Kidney (tissue), 22 donors: ENCODE data around the gene NHSL2. TPM values are rescaled to one million over a fixed set of nuclear protein-coding genes. Genes with fewer than 3 reads are reported as not detected.
"Not testable (repeated sequence)": the region's sequence is repeated elsewhere in the genome, so short reads cannot be mapped to it uniquely, and the experiment has no call there.

Experiments used
- DNase-seq, 5 donors: peaks; one replicate each; pipeline ENCODE4 v3.0.0-alpha.2; 2013 to 2020
- FAIRE-seq: peaks from 2 replicates; lab custom pipeline; 2012; peaks lifted over from hg19 to GRCh38; lab: Jason Lieb, UNC
- H3K27ac ChIP-seq, 2 donors: one replicate each; pipeline ENCODE4 v1.7.0; 2013; ENCODE audit warnings: low read depth in 2 of 2, low read length in 2 of 2, inconsistent platforms in 1 of 2
- H3K27me3 ChIP-seq: one replicate; pipeline ENCODE4 v1.7.1; 2013; ENCODE audit warnings: low read length, inconsistent platforms; ENCODE audit not compliant: control insufficient read depth, insufficient read depth
- H3K36me3 ChIP-seq, 3 donors: one replicate each; pipeline versions ENCODE4 v1.7.0 to v1.7.1; 2013; ENCODE audit warnings: low read length in 3 of 3, control low read depth in 1 of 3, inconsistent platforms in 1 of 3; ENCODE audit not compliant: insufficient read depth in 3 of 3, control insufficient read depth in 2 of 3
- H3K4me1 ChIP-seq, 3 donors: one replicate each; pipeline versions ENCODE4 v1.7.0 to v1.7.1; 2013; ENCODE audit warnings: low read length in 3 of 3, inconsistent platforms in 1 of 3, low read depth in 1 of 3; ENCODE audit not compliant: control insufficient read depth in 2 of 3, insufficient read depth in 2 of 3
- H3K4me3 ChIP-seq, 3 donors: one replicate each; pipeline versions ENCODE4 v1.7.0 to v1.8.1; 2013; ENCODE audit warnings: low read length in 3 of 3, control low read depth in 1 of 3, inconsistent platforms in 1 of 3
- H3K9ac ChIP-seq, 3 donors: one replicate each; pipeline versions ENCODE4 v1.7.0 to v1.7.1; 2013; ENCODE audit warnings: low read length in 3 of 3, control low read depth in 1 of 3, inconsistent platforms in 1 of 3
- H3K9me3 ChIP-seq, 3 donors: one replicate each; pipeline versions ENCODE4 v1.7.0 to v1.7.1; 2013; ENCODE audit warnings: low read length in 3 of 3, control low read depth in 1 of 3, inconsistent platforms in 1 of 3; ENCODE audit not compliant: control insufficient read depth in 2 of 3, insufficient read depth in 1 of 3
- CTCF ChIP-seq: IDR thresholded peaks from 3 replicates; pipeline ENCODE4 v1.5.1; 2012; ENCODE audit warnings: mild to moderate bottlenecking, moderate library complexity, borderline replicate concordance; ENCODE audit not compliant: insufficient read depth; ENCODE audit errors: extremely low read depth
- intact Hi-C: fragments of 100-400 bp; cut with DNase I; formaldehyde crosslinking; loops from one replicate; pipeline ENCODE4 v1.11.1; 2022
- long read RNA-seq, 10 donors: library from polyadenylated mRNA in 1 of 10; unstranded in 1 of 10; transcript quantifications; one replicate each; pipeline ENCODE4 v2.0.0 and lab custom pipeline, GENCODE V29; 2021 to 2026
- polyA plus RNA-seq: library from polyadenylated mRNA; stranded (reverse); fragments of 350-450 nt; fragmentation: Illumina TruSeq; extraction: RNeasy Lipid Tissue Mini Kit (QIAGEN cat#74804); gene quantifications from one replicate; pipeline ENCODE4 v1.2.3, GENCODE V29; 2014; ENCODE audit warnings: low read depth, low replicate concordance; ENCODE audit not compliant: insufficient read depth
- total RNA-seq: library from RNA; stranded (reverse); fragmentation: NEBNext Ultra II Directional; extraction: Animal tissue kit (Norgen Biotek cat#: 25700); gene quantifications from one replicate; pipeline ENCODE4 v1.2.1, GENCODE V29; 2021
- donor health status: control.
- donor health status: control.
- donor health status: control.
- donor health status: control.
- donor health status: control.
- donor health status: DM: yes; HTN: yes; CAD: no.
- donor health status: Normal renal cell carcinoma (clear cell type).

Gene NHSL2
- total RNA-seq: 10.8 TPM
- polyA plus RNA-seq: 1.3 TPM
- long read RNA-seq, donor 1: 0 reads
- long read RNA-seq, donor 2: 0 reads
- long read RNA-seq, donor 3, partial matches to known transcripts: 10 of 10 reads
- long read RNA-seq, donor 3, other reads (novel, unspliced or antisense): 0 of 10 reads
- long read RNA-seq, donor 4, partial matches to known transcripts: 0 of 11 reads
- long read RNA-seq, donor 4, other reads (novel, unspliced or antisense): 11 of 11 reads
- long read RNA-seq, donor 5: 0 reads
- long read RNA-seq, donor 6: 0 reads
- long read RNA-seq, donor 7, partial matches to known transcripts: 0 of 3 reads
- long read RNA-seq, donor 7, other reads (novel, unspliced or antisense): 3 of 3 reads
- long read RNA-seq, donor 8: 0 reads
- long read RNA-seq, donor 9: 0 reads
- long read RNA-seq, donor 10: 0 reads

GRCh38 chrX:71910643-71910985 lies at the start of gene NHSL2:
NHSL2 (plus strand) TSS chrX:71910845.
- peak in 4 of 5 donors; percentile 48 to 63 (median 62) for DNase-seq
- FAIRE-seq: no peak
- Histone ChIP-seq H3K27ac (no peak within 1 kb of the TSS), H3K4me3 (peak within 1 kb of the TSS in 1 of 3 donors; percentile 31), H3K27me3 (no peaks in the 10 kb centered on the region), H3K36me3 (no peaks in the 10 kb centered on the region), H3K4me1 (no peaks in the 10 kb centered on the region), H3K9ac (no peak within 1 kb of the TSS), H3K9me3 (no peaks in the 10 kb centered on the region)
- no peak for TF ChIP-seq CTCF
- intact Hi-C loops: no loop called here

GRCh38 chrX:71867680-71868079 lies 43.0 kb upstream of the NHSL2 start:
- Histone ChIP-seq H3K9me3 (no peaks in the 10 kb centered on the region), H3K4me1 (no peaks in the 10 kb centered on the region), H3K9ac (no peak overlapping the region), H3K27ac (no peak overlapping the region), H3K4me3 (no peak overlapping the region), H3K27me3 (peaks cover 3% of the 10 kb centered on the region), H3K36me3 (no peaks in the 10 kb centered on the region)
- FAIRE-seq: no peak
- TF ChIP-seq CTCF: no peak
- no peak for DNase-seq
- intact Hi-C loops: no loop called here

- H3K4me3 ChIP-seq, FAIRE-seq, H3K9ac ChIP-seq, H3K9me3 ChIP-seq, intact Hi-C loops, H3K27me3 ChIP-seq, H3K27ac ChIP-seq, H3K36me3 ChIP-seq, DNase-seq, H3K4me1 ChIP-seq: not testable (repeated sequence)
Observed at GRCh38 chrX:71869566-71869965, 41.1 kb upstream of the NHSL2 start.

GRCh38 chrX:71870208-71871098 lies 40.2 kb upstream of the NHSL2 start:
- intact Hi-C loops: no loop called here
- TF ChIP-seq CTCF: peak; percentile 13
- FAIRE-seq: no peak

More at GRCh38 chrX:71870208-71871098, 40.2 kb upstream of the NHSL2 start:
- H3K4me3 ChIP-seq: no peak overlapping the region
- no peaks in the 10 kb centered on the region for H3K9me3 ChIP-seq
- DNase-seq: peak in 4 of 5 donors; percentile 29 to 55 (median 46)
- H3K4me1 ChIP-seq: no peaks in the 10 kb centered on the region
- no peak overlapping the region for H3K27ac ChIP-seq
- H3K9ac ChIP-seq: no peak overlapping the region
- H3K36me3 ChIP-seq: no peaks in the 10 kb centered on the region
- H3K27me3 ChIP-seq: no peaks in the 10 kb centered on the region
